Upper lobe of left lung (tissue), 6 donors: ENCODE data around the gene NEK4. TPM values are rescaled to one million over a fixed set of nuclear protein-coding genes. Genes with fewer than 3 reads are reported as not detected.
A peak's percentile ranks its signal among the peaks of the same experiment; 100 is the strongest.

Experiments
- ATAC-seq, 2 donors: fragments of 200-7000 bp; cut with Tn5 transposase; one replicate each; pipeline ENCODE4 v1.9.1; 2022; ENCODE audit warnings: mild to moderate bottlenecking in 2 of 2, moderate library complexity in 2 of 2; ENCODE audit not compliant: low FRiP score in 2 of 2
- DNase-seq, 2 donors: peaks; one replicate each; pipeline ENCODE4 v3.0.0-alpha.2; 2019 to 2020
- H3K27ac ChIP-seq, 4 donors: fragments of 200-600 bp; sonication (generic); one replicate each; pipeline ENCODE4 v1.5.1; 2016 to 2019
- H3K27me3 ChIP-seq, 4 donors: fragments of 200-600 bp; sonication (generic); one replicate each; pipeline ENCODE4 v1.5.1; 2017 to 2019
- H3K36me3 ChIP-seq, 4 donors: fragments of 200-600 bp; sonication (generic); one replicate each; pipeline ENCODE4 v1.5.1; 2016 to 2019
- H3K4me1 ChIP-seq, 4 donors: fragments of 200-600 bp; sonication (generic); one replicate each; pipeline ENCODE4 v1.5.1; 2018 to 2019
- H3K4me3 ChIP-seq, 4 donors: fragments of 200-600 bp; sonication (generic); one replicate each; pipeline ENCODE4 v1.5.1; 2017 to 2019; ENCODE audit warnings: mild to moderate bottlenecking in 2 of 4, moderate library complexity in 1 of 4
- H3K9me3 ChIP-seq, 4 donors: fragments of 200-600 bp; sonication (generic); one replicate each; pipeline ENCODE4 v1.5.1; 2018 to 2019
- CTCF ChIP-seq, 6 experiments: fragments of 450-650 bp in 4 of 6; fragments of 200-600 bp in 2 of 6; sonication (generic) in 2 of 6; IDR thresholded peaks; one replicate each; pipeline ENCODE4 v1.5.1; 2016 to 2019; ENCODE audit warnings: antibody characterized with exemption in 6 of 6
- EP300 ChIP-seq, 4 donors: sonication (generic); formaldehyde crosslinking; IDR thresholded peaks; one replicate each; pipeline ENCODE4 v1.5.1; 2017; ENCODE audit warnings: antibody characterized with exemption in 4 of 4, control low read depth in 2 of 4
- POLR2A ChIP-seq, 4 donors: fragments of 450-650 bp; IDR thresholded peaks; one replicate each; pipeline ENCODE4 v1.5.1; 2016 to 2017; ENCODE audit warnings: antibody characterized with exemption in 4 of 4, mild to moderate bottlenecking in 2 of 4
- POLR2AphosphoS5 ChIP-seq, 2 donors: sonication (generic); formaldehyde crosslinking; IDR thresholded peaks; one replicate each; pipeline ENCODE4 v1.5.1; 2017; ENCODE audit warnings: antibody characterized with exemption in 2 of 2
- WGBS, 2 donors: methylation state at CpG; one replicate each; pipeline ENCODE4 v1.1.5; 2017 to 2018; 5-methylcytosine and 5-hydroxymethylcytosine counted together
- total RNA-seq, 6 donors: library from RNA; depleted of rRNA in 4 of 6; stranded (reverse); fragments of >200 nt in 4 of 6; gene quantifications; one replicate each; pipeline versions ENCODE4 v1.1.0 to v1.2.1, GENCODE V29; 2016 to 2021
- donor health status: DM: no; HTN: no; CAD: no; lungs with moderate emphysema.
- donor health status: DM: no; HTN: yes; CAD: no; lungs with severe emphysema.

The NEK4 gene
- total RNA-seq, 6 donors from 2014 or later = 17.8 to 28.6 (median 24.2) TPM

GRCh38 chr3:52722491-52722890 is 48.2 kb downstream of the NEK4 start:
- TF ChIP-seq CTCF (IDR thresholded peaks at IDR 0.05) (no peak), EP300 (IDR thresholded peaks at IDR 0.05) (no peak), POLR2A (IDR thresholded peaks at IDR 0.05) (no peak), POLR2AphosphoS5 (IDR thresholded peaks at IDR 0.05) (no peak)
- 93 to 94% methylated on average over 7 of the region's 7 CpGs for WGBS, 2 donors
- H3K4me3 ChIP-seq = no peak overlapping the region
- peaks cover 0 to 3% (median 0%) of the 10 kb centered on the region in 4 donors for H3K36me3 ChIP-seq
- DNase-seq = no peak
- H3K27me3 ChIP-seq = no peaks in the 10 kb centered on the region
- H3K4me1 ChIP-seq = peaks cover 0 to 17% (median 13%) of the 10 kb centered on the region in 4 donors
- no peak for ATAC-seq
- H3K27ac ChIP-seq = no peak overlapping the region
- no peaks in the 10 kb centered on the region for H3K9me3 ChIP-seq

- ATAC-seq (no peak), DNase-seq (no peak)
- H3K36me3 ChIP-seq = peaks cover 0 to 3% (median 0%) of the 10 kb centered on the region in 4 donors
- H3K9me3 ChIP-seq = no peaks in the 10 kb centered on the region
- TF ChIP-seq EP300 (IDR thresholded peaks at IDR 0.05) (no peak), POLR2AphosphoS5 (IDR thresholded peaks at IDR 0.05) (no peak), CTCF (IDR thresholded peaks at IDR 0.05) (no peak), POLR2A (IDR thresholded peaks at IDR 0.05) (no peak)
- no peak overlapping the region for H3K4me3 ChIP-seq
- H3K27ac ChIP-seq = peak overlapping the region in 1 of 4 donors; percentile 13
- H3K27me3 ChIP-seq = no peaks in the 10 kb centered on the region
- WGBS, 2 donors = 84 to 94% methylated on average over 1 of the region's 1 CpG
- H3K4me1 ChIP-seq = peaks cover 0 to 17% (median 13%) of the 10 kb centered on the region in 4 donors
These were observed 49.1 kb downstream of the NEK4 start for GRCh38 chr3:52721730-52722008.

- ATAC-seq (peak; percentile 58 to 66), DNase-seq (no peak)
- no peak overlapping the region for H3K4me3 ChIP-seq
- H3K27ac ChIP-seq = peak overlapping the region in 1 of 4 donors; percentile 13
- H3K27me3 ChIP-seq = no peaks in the 10 kb centered on the region
- WGBS, 2 donors = 66% methylated on average over 6 of the region's 6 CpGs
- TF ChIP-seq EP300 (IDR thresholded peaks at IDR 0.05) (no peak), POLR2AphosphoS5 (IDR thresholded peaks at IDR 0.05) (no peak), POLR2A (IDR thresholded peaks at IDR 0.05) (no peak), CTCF (IDR thresholded peaks at IDR 0.05) (no peak)
- peaks cover 0 to 17% (median 13%) of the 10 kb centered on the region in 4 donors for H3K4me1 ChIP-seq
- peaks cover 0 to 3% (median 0%) of the 10 kb centered on the region in 4 donors for H3K36me3 ChIP-seq
- no peaks in the 10 kb centered on the region for H3K9me3 ChIP-seq
These were observed 49.6 kb downstream of the NEK4 start for GRCh38 chr3:52721002-52721729.

- no peak for DNase-seq
- ATAC-seq = no peak
These were observed 51.1 kb downstream of the NEK4 start for GRCh38 chr3:52719618-52720017.

GRCh38 chr3:52715714-52716305 is 54.9 kb downstream of the NEK4 start:
- DNase-seq = peak in 1 of 2 donors; percentile 66
- Histone ChIP-seq H3K27me3 (no peaks in the 10 kb centered on the region), H3K9me3 (no peaks in the 10 kb centered on the region), H3K4me1 (peaks cover 0 to 11% (median 6%) of the 10 kb centered on the region in 4 donors), H3K36me3 (peaks cover 0 to 14% (median 3%) of the 10 kb centered on the region in 4 donors), H3K4me3 (no peak overlapping the region), H3K27ac (no peak overlapping the region)
- TF ChIP-seq EP300 (IDR thresholded peaks at IDR 0.05) (no peak), POLR2A (IDR thresholded peaks at IDR 0.05) (no peak), POLR2AphosphoS5 (IDR thresholded peaks at IDR 0.05) (no peak), CTCF (IDR thresholded peaks at IDR 0.05) (no peak)
- WGBS, 2 donors = 91 to 96% methylated on average over 11 of the region's 11 CpGs
- ATAC-seq = no peak

More at GRCh38 chr3:52719618-52720017, 51.1 kb downstream of the NEK4 start:
- Histone ChIP-seq H3K27me3 (no peaks in the 10 kb centered on the region), H3K4me1 (peaks cover 0 to 17% (median 13%) of the 10 kb centered on the region in 4 donors), H3K36me3 (peaks cover 0 to 3% (median 0%) of the 10 kb centered on the region in 4 donors), H3K9me3 (no peaks in the 10 kb centered on the region), H3K4me3 (no peak overlapping the region), H3K27ac (no peak overlapping the region)
- TF ChIP-seq POLR2AphosphoS5 (IDR thresholded peaks at IDR 0.05) (no peak), POLR2A (IDR thresholded peaks at IDR 0.05) (no peak)
